ENCODE measurements around the gene TRAF7.

- no peak for TF ChIP-seq CTCF (IDR thresholded peaks at IDR 0.05; ENCODE audit: low read depth, low read length, poor library complexity, severe bottlenecking)
- no peak for TF ChIP-seq EZH2phosphoT487 (IDR thresholded peaks at IDR 0.05; ENCODE audit: borderline replicate concordance, low read length)
These were observed 5.5 kb downstream of the TRAF7 start for GRCh38 chr16:2160915-2161551.
